Measurements from ENCODE around the gene SLC25A34.

Gene SLC25A34

DNA sequence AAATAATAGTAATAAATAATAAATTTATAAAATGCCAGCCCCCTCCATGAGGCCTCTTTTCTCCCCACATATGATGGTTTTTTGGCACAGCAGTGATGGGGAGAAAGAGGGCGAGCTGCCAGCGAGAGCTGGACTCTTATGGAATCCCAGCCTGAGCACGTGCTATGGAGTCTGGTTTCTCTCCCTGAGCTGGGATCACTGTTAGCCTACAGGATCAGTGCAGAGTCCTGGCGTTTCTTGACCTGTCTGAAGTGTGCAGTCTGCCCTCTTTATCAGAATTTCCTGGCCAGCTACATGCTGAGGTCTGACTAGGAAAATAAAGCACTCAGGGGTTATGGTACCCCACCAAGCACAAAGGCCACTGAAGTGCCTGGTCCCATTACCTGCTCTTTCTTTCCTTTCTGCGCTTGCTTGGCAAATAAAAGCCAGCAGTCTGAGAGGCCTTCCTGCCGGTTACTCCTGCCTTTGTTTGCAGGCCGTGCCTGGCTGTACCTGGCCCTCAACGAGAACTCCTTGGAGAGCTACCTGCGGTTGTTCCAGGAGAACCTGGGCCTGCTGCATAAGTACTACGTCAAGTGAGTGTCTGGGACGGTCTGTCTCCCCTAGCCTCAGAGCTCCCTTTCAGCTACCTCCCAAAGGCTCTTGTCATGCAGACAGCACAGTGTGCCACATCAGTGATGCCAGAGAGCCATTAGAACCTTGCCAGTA, 18.5 kb upstream of the SLC25A34 start:
- no peak for DNase-seq

DNA sequence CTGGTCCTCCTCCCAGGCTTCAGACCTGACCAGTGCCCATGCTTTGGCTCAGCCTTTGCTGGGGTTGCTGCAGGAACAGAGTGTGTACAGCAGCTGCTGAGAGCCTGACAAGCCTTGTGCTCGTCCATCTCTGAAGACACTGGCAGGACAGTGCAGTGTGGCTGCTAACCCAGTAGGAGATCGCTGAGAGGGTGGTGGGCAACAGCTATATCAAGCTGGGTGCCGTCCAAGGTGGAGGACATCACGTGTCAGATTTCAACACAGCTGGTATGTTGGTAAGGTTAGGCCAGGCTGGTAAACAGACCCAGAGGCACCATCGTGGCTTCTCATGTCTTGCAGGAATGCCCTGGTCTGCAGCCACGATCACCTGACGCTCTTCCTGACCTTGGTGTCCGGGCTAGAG, 17.9 kb upstream of the SLC25A34 start:
- no peak for DNase-seq

DNA sequence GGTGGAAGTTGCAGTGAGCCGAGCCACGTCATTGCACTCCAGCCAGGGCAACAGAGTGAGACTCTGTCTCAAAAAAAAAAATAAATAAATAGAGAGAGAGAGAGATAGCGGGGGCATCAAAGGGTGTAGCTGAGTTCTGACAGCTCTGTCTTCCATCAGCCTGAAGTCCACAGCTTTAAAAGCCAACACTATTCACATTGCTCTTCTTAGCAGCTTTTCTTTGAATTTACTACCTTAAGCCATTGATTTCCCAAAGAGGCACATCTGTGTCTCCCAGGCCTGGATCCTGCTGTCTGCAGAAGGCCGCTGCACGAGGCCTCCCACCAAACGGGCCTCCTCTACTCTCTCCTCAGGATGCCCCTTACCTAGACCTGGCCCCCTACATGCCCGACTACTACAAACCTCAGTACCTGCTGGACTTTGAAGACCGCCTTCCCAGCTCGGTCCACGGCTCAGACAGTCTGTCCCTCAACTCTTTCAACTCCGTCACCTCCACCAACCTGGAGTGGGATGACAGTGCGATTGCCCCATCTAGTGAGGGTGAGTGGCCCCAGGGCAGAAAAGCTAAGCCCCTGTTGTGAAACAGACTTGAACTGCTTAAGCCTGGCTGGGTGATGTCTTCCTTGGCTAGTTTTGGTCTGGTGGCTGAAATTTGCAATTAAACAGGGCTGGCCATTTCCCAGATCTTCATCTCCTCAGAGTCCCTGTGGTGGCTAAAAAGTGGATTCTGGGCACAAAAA, 16.5 kb upstream of the SLC25A34 start:
- no peak for DNase-seq

DNA sequence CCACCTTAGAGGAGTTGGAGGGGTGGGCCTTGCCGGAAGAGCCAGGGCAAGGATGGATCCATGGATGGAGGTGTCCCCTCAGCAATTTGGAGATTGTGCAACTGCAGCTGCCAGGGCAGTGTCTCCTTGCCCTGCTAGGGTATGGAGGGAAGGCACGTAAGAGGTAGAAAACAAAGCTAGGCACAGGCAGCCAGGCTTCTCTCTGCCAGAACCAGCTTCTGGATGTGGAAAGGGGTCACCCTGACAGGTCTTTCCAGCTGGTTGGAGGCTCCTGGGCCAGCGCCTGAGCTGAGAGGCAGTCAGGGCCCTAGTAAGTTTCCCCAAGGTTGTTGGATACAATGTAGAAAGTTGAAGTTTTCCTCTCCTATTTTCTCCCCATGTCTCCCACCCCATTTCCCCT, 15.2 kb upstream of the SLC25A34 start:
- DNase-seq = no peak

DNA sequence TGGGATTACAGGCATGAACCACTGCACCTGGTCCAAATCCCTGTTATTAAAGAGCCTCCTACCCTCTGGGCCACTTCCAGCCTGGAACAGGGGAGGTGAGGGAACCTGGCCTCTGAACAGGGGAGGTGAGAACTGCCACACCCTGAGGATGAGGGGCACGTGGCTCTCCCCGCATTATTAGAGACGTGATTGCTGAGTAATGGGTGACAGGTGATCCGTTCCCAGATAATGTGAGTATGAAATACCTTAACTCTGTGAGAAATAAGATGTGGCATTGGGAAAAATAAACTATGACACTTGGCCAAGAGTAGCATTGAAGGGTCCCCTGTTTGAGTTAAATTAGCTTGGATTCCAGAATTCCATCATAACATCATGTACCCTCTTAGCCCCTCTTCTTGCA, 13.6 kb upstream of the SLC25A34 start:
- DNase-seq = no peak

DNA sequence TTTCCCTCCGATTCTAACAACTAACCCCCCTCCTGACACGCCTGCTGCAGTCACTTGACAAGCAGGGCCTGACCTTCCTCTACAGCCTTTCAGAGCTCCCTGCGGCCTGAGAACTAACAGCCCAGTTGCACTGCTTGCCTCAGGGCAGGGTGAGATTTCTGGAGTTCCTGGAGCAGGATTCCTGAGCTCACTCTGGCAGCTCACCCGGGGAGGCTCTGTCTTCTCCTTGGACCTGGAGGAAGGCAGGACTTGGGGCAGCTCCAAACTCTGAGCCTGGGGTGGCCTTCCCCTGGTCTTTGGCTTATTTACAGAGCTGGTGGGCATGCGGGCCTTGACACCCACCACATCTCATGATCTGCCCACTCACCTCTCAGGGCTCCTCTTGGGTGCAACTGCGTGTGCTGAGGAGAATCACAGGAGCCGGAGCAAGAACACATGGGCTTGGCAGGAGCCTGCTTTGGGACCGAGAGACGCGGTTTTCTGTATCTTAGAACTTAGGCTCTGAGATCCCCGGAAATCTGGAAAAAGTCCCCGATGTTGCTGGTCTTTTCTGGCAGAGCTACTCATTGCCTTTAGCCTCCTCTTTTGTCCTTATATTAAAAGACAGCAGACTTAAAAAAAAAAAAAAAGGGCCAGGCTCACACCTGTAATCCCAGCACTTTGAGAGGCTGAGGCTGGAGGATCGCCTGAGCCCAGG, 13.1 kb upstream of the SLC25A34 start:
- DNase-seq = no peak

DNA sequence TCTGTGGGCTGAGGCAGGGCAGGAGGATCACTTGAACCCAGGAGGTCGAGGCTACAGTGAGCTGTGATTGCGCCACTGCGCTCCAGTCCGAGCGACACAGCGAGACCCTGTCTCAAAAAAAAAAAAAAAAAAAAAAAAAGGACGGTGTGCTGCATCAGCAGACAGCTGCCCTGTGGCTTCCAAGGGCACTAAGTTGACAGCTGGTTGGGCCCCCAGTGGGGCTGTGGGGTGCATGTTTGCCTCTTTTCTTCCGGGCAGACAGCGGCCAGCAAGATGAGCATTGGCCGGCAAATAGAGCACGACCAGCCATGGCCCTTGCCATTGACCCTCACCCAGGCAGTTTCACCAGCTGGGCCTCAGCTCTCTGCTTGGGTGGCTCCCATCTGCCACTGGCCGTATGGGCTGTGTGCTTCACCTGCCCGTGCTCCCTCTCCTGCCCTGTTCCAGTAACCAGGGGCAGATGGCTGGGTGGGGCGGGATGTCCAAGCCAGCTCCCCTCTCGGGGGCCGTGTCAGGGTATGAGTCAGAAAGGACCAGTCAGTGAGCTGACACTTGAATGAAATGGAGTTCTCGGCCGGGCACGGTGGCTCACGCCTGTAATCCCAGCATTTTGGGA, 12.3 kb upstream of the SLC25A34 start:
- no peak for DNase-seq

DNA sequence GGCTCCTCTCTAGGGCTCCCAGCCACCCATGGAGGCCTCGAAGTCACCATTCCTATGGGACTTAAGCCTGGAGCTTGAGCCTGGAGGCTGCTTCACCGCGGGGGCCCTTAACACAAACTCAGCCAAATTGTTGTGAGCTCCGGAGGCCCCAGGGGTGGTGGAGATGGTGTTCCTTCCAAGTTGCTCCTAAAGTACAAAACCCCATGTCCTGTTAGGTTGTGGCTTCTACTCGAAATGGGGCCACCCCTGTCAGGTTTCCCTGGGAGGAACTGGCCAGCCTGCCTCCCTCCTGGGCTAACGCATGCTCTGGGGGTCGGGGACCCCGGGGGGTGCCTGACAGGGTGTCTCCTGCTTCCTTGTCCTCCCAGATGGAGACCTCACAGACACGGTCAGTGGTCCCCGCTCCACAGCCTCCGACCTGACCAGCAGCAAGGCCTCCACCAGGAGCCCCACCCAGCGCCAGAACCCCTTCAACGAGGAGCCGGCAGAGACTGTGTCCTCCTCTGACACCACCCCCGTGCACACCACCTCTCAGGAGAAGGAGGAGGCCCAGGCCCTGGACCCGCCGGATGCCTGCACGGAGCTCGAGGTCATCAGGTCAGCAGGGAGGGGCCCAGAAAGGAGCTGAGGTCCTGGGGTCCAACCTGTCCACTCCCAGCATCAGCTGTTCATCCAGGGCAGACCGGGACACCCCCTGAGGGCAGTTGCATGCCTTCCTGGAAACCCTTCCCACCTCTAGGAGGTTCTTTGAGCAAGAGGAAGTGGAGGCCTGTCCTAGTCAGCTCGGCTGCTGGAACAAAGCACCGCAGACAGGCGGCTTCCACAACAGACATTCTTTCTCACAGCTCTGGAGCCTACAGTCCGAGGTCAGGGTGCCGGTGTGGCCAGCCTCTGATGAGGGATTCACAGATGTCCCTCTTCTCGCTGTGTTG, 10.8 kb upstream of the SLC25A34 start:
- DNase-seq = no peak

DNA sequence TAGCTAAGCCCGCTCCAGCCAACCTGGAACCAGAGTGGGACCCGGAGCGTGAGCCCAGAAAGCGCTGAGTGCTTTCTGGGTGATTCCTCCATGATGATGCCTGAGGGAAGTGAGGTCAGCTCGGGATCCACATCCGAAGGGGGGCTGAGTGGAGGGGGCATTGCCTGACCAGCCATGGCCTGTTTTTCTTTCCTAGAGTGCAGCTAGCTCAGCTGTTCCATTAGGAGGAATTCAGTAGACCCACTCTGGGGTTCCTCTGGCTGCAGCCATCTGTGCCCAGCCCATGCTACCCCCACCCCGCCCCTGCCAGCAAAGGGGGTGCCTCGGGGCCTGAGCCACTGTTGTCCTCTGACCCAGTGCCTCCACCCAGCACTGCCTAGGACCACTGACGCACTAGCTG, 9.6 kb upstream of the SLC25A34 start:
- no peak for DNase-seq

DNA sequence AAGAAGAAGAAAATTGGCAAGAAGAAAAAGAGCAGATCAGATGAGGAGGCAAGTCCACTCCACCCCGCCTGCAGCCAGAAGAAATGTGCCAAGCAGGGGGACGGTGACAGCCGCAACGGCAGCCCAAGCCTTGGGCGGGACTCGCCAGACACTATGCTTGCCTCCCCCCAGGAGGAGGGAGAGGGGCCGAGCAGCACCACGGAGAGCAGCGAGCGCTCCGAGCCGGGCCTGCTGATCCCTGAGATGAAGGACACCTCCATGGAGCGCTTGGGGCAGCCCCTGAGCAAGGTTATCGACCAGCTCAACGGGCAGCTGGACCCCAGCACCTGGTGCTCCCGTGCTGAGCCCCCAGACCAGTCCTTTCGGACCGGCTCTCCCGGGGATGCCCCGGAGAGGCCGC, 9.0 kb upstream of the SLC25A34 start:
- DNase-seq = no peak

DNA sequence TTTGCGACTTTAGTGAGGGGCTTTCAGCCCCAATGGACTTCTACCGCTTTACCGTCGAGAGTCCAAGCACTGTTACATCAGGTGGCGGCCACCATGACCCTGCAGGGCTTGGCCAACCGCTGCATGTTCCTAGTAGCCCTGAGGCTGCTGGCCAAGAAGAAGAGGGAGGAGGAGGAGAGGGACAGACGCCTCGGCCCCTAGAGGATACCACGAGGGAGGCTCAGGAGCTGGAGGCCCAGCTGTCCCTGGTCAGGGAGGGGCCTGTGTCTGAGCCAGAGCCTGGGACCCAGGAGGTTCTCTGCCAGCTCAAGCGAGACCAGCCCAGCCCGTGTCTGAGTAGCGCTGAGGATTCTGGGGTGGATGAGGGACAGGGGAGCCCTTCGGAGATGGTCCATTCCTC, 8.6 kb upstream of the SLC25A34 start:
- no peak for DNase-seq

DNA sequence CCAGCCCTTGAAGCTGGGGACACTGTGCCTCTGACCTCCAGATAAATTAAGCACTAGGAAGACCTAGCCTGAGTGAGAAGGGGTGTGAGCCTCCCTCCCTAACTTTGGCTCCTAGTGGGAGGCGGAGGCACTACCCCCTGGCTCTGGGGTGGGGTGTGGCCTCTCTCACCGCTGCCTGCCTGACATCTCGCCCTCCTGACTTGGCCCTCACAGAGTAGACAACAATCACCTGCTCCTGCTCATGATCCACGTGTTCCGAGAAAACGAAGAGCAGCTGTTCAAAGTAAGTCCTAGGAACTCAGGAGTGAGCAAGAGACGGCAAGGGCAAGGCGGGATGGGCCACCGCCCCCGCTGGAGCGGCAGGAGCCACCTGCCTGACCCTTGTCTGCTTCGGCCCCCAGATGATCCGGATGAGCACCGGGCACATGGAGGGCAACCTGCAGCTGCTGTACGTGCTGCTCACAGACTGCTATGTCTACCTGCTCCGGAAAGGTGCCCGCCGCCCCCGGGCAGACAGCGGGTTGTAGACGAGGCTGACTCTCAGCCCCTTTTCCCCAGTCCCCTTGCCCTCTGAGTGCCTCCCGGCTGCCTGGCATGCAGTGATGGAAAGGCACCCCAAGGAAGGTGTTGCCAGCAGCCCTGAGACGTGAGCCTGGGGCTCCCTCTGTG, 8.1 kb upstream of the SLC25A34 start:
- no peak for DNase-seq

DNA sequence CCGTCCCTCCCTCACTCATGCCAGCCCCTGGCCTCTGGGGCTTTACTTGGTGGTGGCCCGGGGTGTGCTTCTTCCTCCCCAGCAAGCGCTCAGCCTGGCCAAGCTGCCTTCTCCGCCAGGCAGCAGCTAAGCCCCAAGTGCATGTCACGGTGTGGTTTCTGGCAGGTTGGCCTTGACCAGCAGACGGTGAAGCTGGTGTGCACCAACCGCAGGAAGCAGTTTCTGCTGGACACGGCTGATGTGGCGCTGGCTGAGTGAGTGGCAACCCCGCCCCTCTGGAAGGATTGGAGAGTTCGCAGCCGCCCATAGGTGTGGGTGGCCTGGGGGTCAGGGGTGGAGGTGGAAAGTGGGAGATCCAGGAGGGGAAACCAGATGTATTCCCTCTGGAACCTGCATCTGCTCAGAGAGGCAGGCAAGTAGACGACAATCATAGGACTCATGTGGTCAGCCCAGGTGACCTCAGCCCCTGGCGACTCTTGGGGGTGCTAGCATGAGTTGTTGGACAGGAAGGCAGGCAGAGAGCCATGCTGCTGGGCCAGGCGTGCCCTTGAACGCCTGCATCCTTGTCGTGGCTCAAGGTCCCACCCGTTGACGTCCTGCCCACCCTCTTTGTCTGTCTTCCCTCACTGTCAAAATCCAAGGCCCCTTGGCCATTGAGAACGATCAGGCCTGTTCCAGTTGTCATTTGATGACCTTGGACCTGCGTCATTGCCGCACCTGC, 7.0 kb upstream of the SLC25A34 start:
- no peak for DNase-seq

DNA sequence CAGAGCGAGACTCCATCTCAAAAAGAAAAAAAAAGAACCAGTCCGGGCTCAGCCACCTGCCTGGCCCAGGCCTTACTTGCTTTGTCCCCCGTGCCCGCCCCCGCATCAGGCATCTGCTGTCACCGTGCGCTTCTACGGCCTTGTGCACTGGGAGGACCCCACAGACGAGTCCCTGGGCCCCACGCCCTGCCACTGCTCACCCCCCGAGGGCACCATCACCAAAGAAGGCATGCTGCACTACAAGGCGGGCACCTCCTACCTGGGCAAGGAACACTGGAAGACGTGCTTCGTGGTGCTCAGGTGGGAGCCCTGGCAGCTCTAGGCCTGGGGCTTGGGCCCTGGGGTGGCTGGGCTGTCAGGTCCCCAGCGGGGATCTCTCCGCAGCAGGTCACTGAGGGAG, 5.6 kb upstream of the SLC25A34 start:
- no peak for DNase-seq

DNA sequence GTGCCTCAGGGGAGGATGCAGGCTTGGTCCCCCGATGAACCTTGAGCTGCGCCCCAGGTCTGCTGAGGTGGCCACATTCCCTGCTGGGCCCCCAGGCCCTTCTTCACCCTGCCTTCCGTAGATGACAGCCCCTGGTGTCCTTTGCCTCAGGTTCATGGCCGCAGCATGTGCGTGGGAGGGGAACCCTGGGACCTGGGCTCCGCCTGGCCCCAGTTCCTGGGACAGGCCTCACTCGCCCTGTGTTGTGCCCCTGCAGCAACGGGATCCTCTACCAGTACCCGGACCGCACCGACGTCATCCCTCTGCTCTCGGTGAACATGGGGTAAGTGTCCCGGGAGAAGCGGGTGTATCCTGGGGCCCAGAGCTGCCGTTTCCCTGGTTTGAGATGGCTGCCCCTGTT, 5.1 kb upstream of the SLC25A34 start:
- no peak for DNase-seq

DNA sequence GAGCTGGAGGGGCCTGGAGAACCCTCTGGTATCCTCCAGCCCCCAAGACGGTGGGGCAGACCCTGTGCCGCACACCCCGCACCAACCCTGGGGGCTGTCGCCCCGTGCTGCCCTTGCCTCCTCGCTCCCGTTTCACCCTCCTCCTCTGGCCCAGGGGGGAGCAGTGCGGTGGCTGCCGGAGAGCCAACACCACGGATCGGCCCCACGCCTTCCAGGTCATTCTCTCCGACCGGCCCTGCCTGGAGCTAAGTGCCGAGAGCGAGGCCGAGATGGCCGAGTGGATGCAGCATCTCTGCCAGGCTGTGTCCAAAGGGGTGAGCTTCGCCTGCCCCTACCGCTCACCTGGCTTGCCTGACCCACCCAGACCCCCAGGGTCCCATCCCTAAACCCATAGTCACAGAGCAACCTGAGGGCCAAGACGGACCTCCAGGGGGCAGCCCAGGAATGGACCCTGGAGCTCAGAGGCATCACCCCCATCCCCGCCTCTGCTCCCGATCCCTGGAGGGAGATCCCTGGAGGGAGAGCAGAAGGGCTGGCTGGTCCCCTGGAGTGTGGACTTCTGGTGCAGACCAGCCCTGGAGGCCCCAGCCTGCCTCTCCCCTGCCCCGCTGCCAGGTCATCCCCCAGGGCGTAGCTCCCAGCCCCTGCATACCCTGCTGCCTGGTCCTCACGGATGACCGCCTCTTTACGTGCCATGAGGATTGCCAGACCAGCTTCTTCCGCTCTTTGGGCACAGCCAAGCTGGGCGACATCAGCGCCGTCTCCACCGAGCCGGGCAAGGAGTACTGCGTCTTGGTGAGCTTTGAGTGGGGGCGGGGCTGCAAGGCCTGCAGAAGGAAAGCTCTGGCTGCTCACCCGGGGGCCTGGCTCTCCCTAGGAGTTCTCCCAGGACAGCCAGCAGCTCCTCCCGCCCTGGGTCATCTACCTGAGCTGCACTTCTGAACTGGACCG, 4.0 kb upstream of the SLC25A34 start:
- DNase-seq = no peak

DNA sequence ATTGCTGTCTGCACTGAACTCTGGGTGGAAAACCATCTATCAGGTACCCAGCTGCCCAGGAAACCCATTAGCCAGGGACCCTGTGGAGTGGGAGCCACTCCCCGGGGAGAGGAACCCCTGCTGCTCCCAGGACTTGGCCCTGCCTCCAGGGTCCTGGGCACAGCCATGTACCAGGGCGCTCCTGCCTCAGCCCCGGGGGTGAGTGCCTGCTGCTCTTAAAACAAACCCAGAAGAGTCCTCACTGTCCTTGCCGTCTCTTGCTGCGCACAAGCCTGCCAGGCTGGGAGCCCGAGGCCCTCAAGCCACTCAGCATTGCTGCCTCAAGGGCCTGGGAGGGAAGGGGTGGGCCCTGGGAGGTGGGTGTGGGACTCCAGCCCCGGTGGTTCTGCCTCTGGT, 3.4 kb upstream of the SLC25A34 start:
- DNase-seq = no peak

DNA sequence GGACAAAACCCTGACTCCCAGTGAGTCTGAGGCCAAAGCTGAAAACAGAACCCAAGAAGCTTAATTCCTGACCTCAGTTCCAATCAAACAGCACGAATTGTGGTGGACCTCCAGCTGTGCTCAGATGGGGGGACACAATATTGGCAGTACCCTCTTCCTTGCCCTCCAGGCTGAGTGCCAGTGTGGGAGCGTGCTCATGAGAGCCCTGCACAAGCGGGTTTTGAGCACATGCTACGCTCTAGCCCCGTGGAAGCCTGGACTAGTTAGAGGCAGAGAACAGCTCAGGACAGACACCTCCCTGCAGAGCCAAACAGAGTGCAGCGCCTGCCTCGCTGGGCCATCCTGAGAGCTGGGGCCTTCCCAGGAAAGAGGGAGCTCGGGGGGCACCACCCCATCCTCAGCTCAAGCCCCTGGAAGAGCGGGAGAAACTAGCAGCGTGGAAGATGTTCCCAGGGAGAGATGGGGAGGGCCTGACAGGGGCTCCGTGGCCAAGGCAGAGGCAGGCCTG, 2.8 kb upstream of the SLC25A34 start:
- DNase-seq = no peak

DNA sequence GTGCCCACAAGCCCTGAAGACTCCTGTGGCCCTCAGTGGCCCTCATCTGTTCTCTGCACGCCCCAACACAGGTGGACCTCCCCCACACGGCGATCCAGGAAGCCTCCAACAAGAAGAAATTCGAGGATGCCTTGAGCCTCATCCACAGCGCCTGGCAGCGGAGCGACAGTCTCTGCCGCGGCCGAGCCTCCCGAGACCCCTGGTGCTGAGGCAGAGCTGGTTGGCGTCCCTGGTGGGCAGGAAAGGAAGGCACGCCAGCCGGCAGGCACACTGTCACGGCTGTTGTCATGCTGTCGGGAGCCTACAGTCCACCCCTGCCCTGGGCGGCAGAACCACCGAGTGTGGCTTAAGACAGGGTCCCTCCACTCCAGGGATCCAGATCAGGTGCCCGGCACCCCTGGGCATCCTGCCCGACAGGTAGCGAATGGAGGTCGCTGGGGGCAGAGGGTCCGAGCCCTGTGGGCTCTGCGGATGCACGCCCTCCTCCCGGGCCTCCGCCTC, 2.3 kb upstream of the SLC25A34 start:
- no peak for DNase-seq

DNA sequence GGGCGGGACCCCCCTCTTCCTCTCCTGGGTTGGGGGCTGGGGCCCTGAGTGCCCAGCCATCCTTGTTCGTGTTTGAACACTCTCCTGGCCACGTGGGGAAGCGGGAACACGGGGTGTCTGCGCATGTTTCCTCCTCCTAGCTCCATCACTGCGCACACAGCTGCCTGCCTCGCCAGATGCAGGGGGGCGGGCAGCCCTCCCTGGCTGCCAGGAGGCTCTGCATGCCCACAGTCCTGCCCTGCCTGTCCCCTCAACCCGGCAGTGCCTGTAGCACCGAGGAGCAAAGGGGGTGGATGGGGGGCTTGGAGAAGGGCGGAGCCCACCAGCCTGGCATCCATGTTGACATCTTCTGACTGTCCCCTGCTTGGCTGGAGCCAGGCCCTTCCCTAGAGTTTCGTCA, 1.8 kb upstream of the SLC25A34 start:
- DNase-seq = no peak
